GM19455 (cell line): ENCODE results near the gene ATXN1.
A peak's percentile ranks its signal among the peaks of the same experiment; 100 is the strongest.
"Not testable (repeated sequence)": the region's sequence is repeated elsewhere in the genome, so short reads cannot be mapped to it uniquely, and the experiment has no call there.

Source experiments
- ATAC-seq: cut with Tn5 transposase; IDR thresholded peaks from one replicate; pipeline ENCODE4 v1.9.1; 2021; ENCODE audit not compliant: unreplicated experiment

Gene ATXN1

GRCh38 chr6:16625291-16626265, 135.7 kb downstream of the ATXN1 start:
- ATAC-seq = no peak

GRCh38 chr6:16624636-16625290, 136.5 kb downstream of the ATXN1 start:
- ATAC-seq = no peak

GRCh38 chr6:16623731-16624130, 137.5 kb downstream of the ATXN1 start:
- ATAC-seq = no peak

- ATAC-seq = no peak
These were observed 138.1 kb downstream of the ATXN1 start for GRCh38 chr6:16623029-16623653.

- no peak for ATAC-seq
These were observed 139.1 kb downstream of the ATXN1 start for GRCh38 chr6:16622193-16622592.

- no peak for ATAC-seq
These were observed 140.3 kb downstream of the ATXN1 start for GRCh38 chr6:16621002-16621401.

GRCh38 chr6:16619777-16620176, 141.5 kb downstream of the ATXN1 start:
- no peak for ATAC-seq

- no peak for ATAC-seq
These were observed 142.3 kb downstream of the ATXN1 start for GRCh38 chr6:16618962-16619361.

- not testable (repeated sequence) for ATAC-seq
These were observed 146.0 kb downstream of the ATXN1 start for GRCh38 chr6:16615215-16615614.

- not testable (repeated sequence) for ATAC-seq
These were observed 147.1 kb downstream of the ATXN1 start for GRCh38 chr6:16614143-16614542.

- ATAC-seq = not testable (repeated sequence)
These were observed 147.8 kb downstream of the ATXN1 start for GRCh38 chr6:16613504-16613903.

GRCh38 chr6:16608444-16608843, 152.8 kb downstream of the ATXN1 start:
- ATAC-seq = no peak

- peak; percentile 69 for ATAC-seq
These were observed 159.2 kb downstream of the ATXN1 start for GRCh38 chr6:16602035-16602434.

GRCh38 chr6:16600701-16601100, 160.6 kb downstream of the ATXN1 start:
- ATAC-seq = no peak

- ATAC-seq = no peak
These were observed 161.2 kb downstream of the ATXN1 start for GRCh38 chr6:16600026-16600425.

- ATAC-seq = no peak
These were observed 164.5 kb downstream of the ATXN1 start for GRCh38 chr6:16596616-16597331.

- no peak for ATAC-seq
These were observed 165.6 kb downstream of the ATXN1 start for GRCh38 chr6:16595514-16596120.

- no peak for ATAC-seq
These were observed 166.4 kb downstream of the ATXN1 start for GRCh38 chr6:16594849-16595248.

GRCh38 chr6:16592223-16592911, 168.9 kb downstream of the ATXN1 start:
- peak; percentile 4 for ATAC-seq
